GM23338 (cell line): ENCODE results near the gene MOCS2. TPM values are rescaled to one million over a fixed set of nuclear protein-coding genes. Genes with fewer than 3 reads are reported as not detected.
"Not testable (repeated sequence)": the region's sequence is repeated elsewhere in the genome, so short reads cannot be mapped to it uniquely, and the experiment has no call there.

Experiments used
- ATAC-seq: fragments of 200-7000 bp; cut with Tn5 transposase; 3 replicates; pipeline ENCODE4 v1.9.1; 2020
- DNase-seq: peaks from one replicate; pipeline ENCODE4 v3.0.0-alpha.2; 2015; ENCODE audit warnings: low spot score
- H2AFZ ChIP-seq: fragments of 200-600 bp; sonication (generic); 2 replicates; pipeline ENCODE4 v1.8.0; 2016; ENCODE audit warnings: antibody characterized with exemption, mild to moderate bottlenecking, moderate library complexity
- H3F3A ChIP-seq: fragments of 200-600 bp; sonication (generic); replicated peaks from 2 replicates; pipeline ENCODE4 v1.8.0; 2017; ENCODE audit warnings: antibody characterized with exemption, mixed run types, low read depth
- H3K27ac ChIP-seq: fragments of 200-600 bp; sonication (generic); 2 replicates; pipeline ENCODE4 v1.6.1; 2016; ENCODE audit warnings: low read depth
- H3K27me3 ChIP-seq: fragments of 200-600 bp; sonication (generic); 2 replicates; pipeline ENCODE4 v1.8.0; 2016; ENCODE audit warnings: mild to moderate bottlenecking, mixed run types, moderate library complexity; ENCODE audit not compliant: insufficient read depth
- H3K36me3 ChIP-seq: fragments of 200-600 bp; sonication (generic); 2 replicates; pipeline ENCODE4 v1.8.0; 2016; ENCODE audit warnings: mild to moderate bottlenecking; ENCODE audit not compliant: insufficient read depth
- H3K4me1 ChIP-seq: fragments of 200-600 bp; sonication (generic); 2 replicates; pipeline ENCODE4 v1.8.0; 2016; ENCODE audit warnings: mild to moderate bottlenecking, moderate library complexity; ENCODE audit not compliant: insufficient read depth
- H3K4me2 ChIP-seq: fragments of 200-600 bp; sonication (generic); 2 replicates; pipeline ENCODE4 v1.7.1; 2017; ENCODE audit warnings: mixed run types
- H3K4me3 ChIP-seq: fragments of 200-600 bp; sonication (generic); 2 replicates; pipeline ENCODE4 v1.6.1; 2016; ENCODE audit warnings: mixed run types
- H3K79me2 ChIP-seq: fragments of 200-600 bp; sonication (generic); replicated peaks from 2 replicates; pipeline ENCODE4 v1.8.0; 2017; ENCODE audit warnings: mild to moderate bottlenecking; ENCODE audit not compliant: insufficient read depth
- H3K9me2 ChIP-seq: fragments of 200-600 bp; sonication (generic); 2 replicates; pipeline ENCODE4 v1.8.0; 2017; ENCODE audit not compliant: insufficient read depth
- H4K20me1 ChIP-seq: fragments of 200-600 bp; sonication (generic); replicated peaks from 2 replicates; pipeline ENCODE4 v1.8.0; 2017; ENCODE audit warnings: mild to moderate bottlenecking; ENCODE audit not compliant: insufficient read depth
- H3K27ac Mint-ChIP-seq: 2 replicates; pipeline ENCODE4 v1.8.0; 2020; ENCODE audit warnings: inconsistent platforms, mild to moderate bottlenecking, moderate library complexity, mixed read lengths
- H3K27me3 Mint-ChIP-seq: 3 replicates; pipeline ENCODE4 v1.8.0; 2022; ENCODE audit warnings: low read depth, mild to moderate bottlenecking, moderate library complexity, mixed read lengths, inconsistent platforms; ENCODE audit not compliant: insufficient read depth, poor library complexity
- H3K36me3 Mint-ChIP-seq: 3 replicates; pipeline ENCODE4 v1.8.0; 2021; ENCODE audit warnings: low read depth, mild to moderate bottlenecking, inconsistent platforms, moderate library complexity, mixed read lengths
- H3K4me1 Mint-ChIP-seq: 3 replicates; pipeline ENCODE4 v1.8.0; 2020; ENCODE audit warnings: mild to moderate bottlenecking, inconsistent platforms, mixed read lengths
- H3K4me3 Mint-ChIP-seq: 3 replicates; pipeline ENCODE4 v1.8.0; 2021; ENCODE audit warnings: moderate library complexity, mild to moderate bottlenecking, inconsistent platforms, mixed read lengths
- H3K9me3 Mint-ChIP-seq: 3 replicates; pipeline ENCODE4 v1.8.0; 2020; ENCODE audit warnings: moderate library complexity, mild to moderate bottlenecking, inconsistent platforms, mixed read lengths
- CREB1 ChIP-seq: fragments of 250-450 bp; sonication (Bioruptor Pico); IDR thresholded peaks from 2 replicates; pipeline ENCODE4 v1.5.0; 2020; ENCODE audit warnings: low read depth, mild to moderate bottlenecking, moderate library complexity
- CTCF ChIP-seq, 2 experiments: fragments of 200-600 bp in 1 of 2; sonication (generic) in 1 of 2; conservative IDR thresholded peaks; 2 replicates each; pipeline versions ENCODE4 v1.5.1 to v1.6.1; 2016 to 2017; ENCODE audit warnings: antibody characterized with exemption in 2 of 2, low read depth in 2 of 2, mild to moderate bottlenecking in 2 of 2, moderate library complexity in 1 of 2
- ETS1 ChIP-seq: IDR thresholded peaks from 2 replicates; pipeline ENCODE4 v1.6.1; 2016; ENCODE audit warnings: antibody characterized with exemption
- EZH2 ChIP-seq: fragments of 200-600 bp; sonication (generic); IDR thresholded peaks from one replicate; pipeline ENCODE4 v1.8.0; 2017; ENCODE audit warnings: antibody characterized with exemption, mild to moderate bottlenecking, low read depth; ENCODE audit not compliant: unreplicated experiment
- JUNB ChIP-seq: IDR thresholded peaks from one replicate; pipeline ENCODE4 v1.6.1; 2016; ENCODE audit warnings: antibody characterized with exemption; ENCODE audit not compliant: unreplicated experiment
- POLR2AphosphoS5 ChIP-seq: IDR thresholded peaks from 2 replicates; pipeline ENCODE4 v1.6.1; 2016; ENCODE audit warnings: antibody characterized with exemption, low read depth
- STAT1 ChIP-seq: IDR thresholded peaks from one replicate; pipeline ENCODE4 v1.6.1; 2016; ENCODE audit warnings: antibody characterized with exemption; ENCODE audit not compliant: unreplicated experiment
- ZNF114 ChIP-seq: fragments of 250-450 bp; sonication (Bioruptor Pico); IDR thresholded peaks from 2 replicates; pipeline ENCODE4 v1.5.0; 2020; ENCODE audit warnings: mild to moderate bottlenecking, moderate library complexity
- ZNF331 ChIP-seq: fragments of 250-450 bp; sonication (Bioruptor Pico); IDR thresholded peaks from 2 replicates; pipeline ENCODE4 v1.5.0; 2020; ENCODE audit warnings: low read depth, mild to moderate bottlenecking, moderate library complexity
- polyA plus RNA-seq: library from polyadenylated mRNA; unstranded; fragments of >200 nt; fragmentation: Nextera tagmentation; extraction: Ambion mirVana; gene quantifications from 2 replicates; pipeline ENCODE4 v1.2.1, GENCODE V29; 2016
- total RNA-seq: library from RNA; depleted of rRNA; stranded (reverse); fragments of >200 nt; shearing (Covaris generic); gene quantifications from 2 replicates; pipeline ENCODE4 v1.2.3, GENCODE V29; 2014

MOCS2 gene
- total and polyA plus RNA-seq, 2 experiments from 2014 or later = 18.3 to 41.8 TPM

GRCh38 chr5:53113947-53114346, 4.4 kb upstream of the MOCS2 start (continued):
- TF ChIP-seq CREB1 (CRISPR knock-in tag) = no peak
- TF ChIP-seq POLR2AphosphoS5 = no peak
- no peak for TF ChIP-seq ETS1
- no peak for TF ChIP-seq CTCF (conservative IDR thresholded peaks at IDR 0.05; ENCODE audit: low read depth in 2 of 2)
- no peak for TF ChIP-seq ZNF114
- no peak for TF ChIP-seq EZH2
- no peak for TF ChIP-seq STAT1

- TF ChIP-seq JUNB (no peak), ETS1 (no peak), CREB1 (CRISPR knock-in tag) (no peak), ZNF331 (CRISPR knock-in tag) (no peak), POLR2AphosphoS5 (no peak)
- Histone ChIP-seq H3K4me3 (no peak overlapping the region), H2AFZ (no peak overlapping the region), H3K36me3 (no peaks in the 10 kb centered on the region), H4K20me1 (no peaks in the 10 kb centered on the region), H3K79me2 (no peaks in the 10 kb centered on the region), H3K27me3 (no peaks in the 10 kb centered on the region), H3K4me1 (peaks cover 10% of the 10 kb centered on the region), H3K9me2 (no peaks in the 10 kb centered on the region), H3K27ac (no peak overlapping the region), H3F3A (no peaks in the 10 kb centered on the region; the same call in 1 of the 2 replicates), H3K4me2 (no peak overlapping the region)
- no peak for DNase-seq
- ATAC-seq = no peak
- no peak overlapping the region for H3K4me3 Mint-ChIP-seq
- H3K27me3 Mint-ChIP-seq = peaks cover 2% of the 10 kb centered on the region
- peaks cover 12% of the 10 kb centered on the region for H3K4me1 Mint-ChIP-seq
- H3K27ac Mint-ChIP-seq = no peak overlapping the region
- no peaks in the 10 kb centered on the region for H3K9me3 Mint-ChIP-seq
- H3K36me3 Mint-ChIP-seq = peaks cover 4% of the 10 kb centered on the region; the same call in 2 of the 3 replicates
Measured at GRCh38 chr5:53112909-53113308, 3.4 kb upstream of the MOCS2 start.

GRCh38 chr5:53112307-53112706, 2.8 kb upstream of the MOCS2 start:
- not testable (repeated sequence) for ATAC-seq, H3K4me1 ChIP-seq, H3K9me3 Mint-ChIP-seq, DNase-seq, H3K27ac ChIP-seq, H2AFZ ChIP-seq, H4K20me1 ChIP-seq, H3K36me3 Mint-ChIP-seq, H3K27me3 ChIP-seq, H3K9me2 ChIP-seq, H3K79me2 ChIP-seq, H3K27me3 Mint-ChIP-seq, H3F3A ChIP-seq, H3K4me3 ChIP-seq, H3K4me3 Mint-ChIP-seq, H3K36me3 ChIP-seq, H3K27ac Mint-ChIP-seq, H3K4me2 ChIP-seq
- H3K4me1 Mint-ChIP-seq = peaks cover 12% of the 10 kb centered on the region
